HepG2 (cell line): ENCODE data around the gene KAZALD1. TPM values are rescaled to one million over a fixed set of nuclear protein-coding genes. Genes with fewer than 3 reads are reported as not detected.

ENCODE experiments used
- ARID5B ChIP-seq: IDR thresholded peaks from 2 replicates; pipeline ENCODE4 v1.4.0; 2020; ENCODE audit warnings: mild to moderate bottlenecking, missing genetic modification reagents
- CREM ChIP-seq, 2 experiments: sonication (generic) in 1 of 2; formaldehyde crosslinking in 1 of 2; IDR thresholded peaks; 2 replicates each; pipeline versions ENCODE4 v1.4.0 to v1.6.1; 2016 to 2020; ENCODE audit warnings: antibody characterized with exemption in 1 of 2, mild to moderate bottlenecking in 1 of 2, missing genetic modification reagents in 1 of 2
- ETV6 ChIP-seq: sonication (generic); formaldehyde crosslinking; conservative IDR thresholded peaks from 2 replicates; pipeline ENCODE4 v1.4.0; 2020; ENCODE audit warnings: missing genetic modification reagents
- GMEB2 ChIP-seq: IDR thresholded peaks from 2 replicates; pipeline ENCODE4 v1.6.1; 2016; ENCODE audit warnings: missing biosample characterization, missing genetic modification reagents, low read depth
- HNF4A ChIP-seq: sonication (generic); formaldehyde crosslinking; IDR thresholded peaks from 2 replicates; pipeline ENCODE4 v1.4.0; 2020; ENCODE audit warnings: missing genetic modification reagents
- HOXA7 ChIP-seq: sonication (generic); formaldehyde crosslinking; IDR thresholded peaks from 2 replicates; pipeline ENCODE4 v1.8.1; 2022; ENCODE audit warnings: mild to moderate bottlenecking, missing genetic modification reagents, moderate library complexity
- MTF1 ChIP-seq: sonication (generic); formaldehyde crosslinking; IDR thresholded peaks from 2 replicates; pipeline ENCODE4 v1.5.0; 2020; ENCODE audit warnings: missing genetic modification reagents
- NFKB2 ChIP-seq: sonication (generic); formaldehyde crosslinking; IDR thresholded peaks from 2 replicates; pipeline ENCODE4 v1.4.0; 2020; ENCODE audit warnings: missing genetic modification reagents, borderline replicate concordance
- PHF21A ChIP-seq: sonication (generic); formaldehyde crosslinking; IDR thresholded peaks from 2 replicates; pipeline ENCODE4 v1.5.0; 2020; ENCODE audit warnings: mild to moderate bottlenecking, missing genetic modification reagents
- PHF8 ChIP-seq: sonication (generic); formaldehyde crosslinking; IDR thresholded peaks from 2 replicates; pipeline ENCODE4 v1.5.0; 2020; ENCODE audit warnings: missing genetic modification reagents
- RFX3 ChIP-seq: IDR thresholded peaks from 2 replicates; pipeline ENCODE4 v1.6.1; 2016; ENCODE audit warnings: missing biosample characterization, missing genetic modification reagents
- SMYD3 ChIP-seq: sonication (generic); formaldehyde crosslinking; IDR thresholded peaks from 2 replicates; pipeline ENCODE4 v1.8.1; 2023; ENCODE audit warnings: mild to moderate bottlenecking, missing genetic modification reagents
- SOX6 ChIP-seq, 2 experiments: fragments of 450-650 bp in 1 of 2; sonication (generic) in 1 of 2; formaldehyde crosslinking in 1 of 2; IDR thresholded peaks; 2 replicates each; pipeline versions ENCODE4 v1.4.0 to v1.6.1; 2017 to 2020; ENCODE audit warnings: antibody characterized with exemption in 1 of 2, mild to moderate bottlenecking in 1 of 2, missing genetic modification reagents in 1 of 2
- ZNF235 ChIP-seq: sonication (generic); formaldehyde crosslinking; IDR thresholded peaks from 2 replicates; pipeline ENCODE4 v1.8.1; 2023; ENCODE audit warnings: mild to moderate bottlenecking, missing genetic modification reagents, borderline replicate concordance
- ZNF362 ChIP-seq: sonication (generic); formaldehyde crosslinking; IDR thresholded peaks from 2 replicates; pipeline ENCODE4 v1.4.0; 2020; ENCODE audit warnings: missing genetic modification reagents, mild to moderate bottlenecking, borderline replicate concordance
- polyA plus RNA-seq, 8 experiments: library from polyadenylated mRNA; depleted of rRNA in 3 of 8; stranded (reverse) in 7 of 8; unstranded in 1 of 8; fragments of >200 nt; fragmentation: Illumina TruSeq in 4 of 8; extraction: Trizol in 4 of 8; gene quantifications; 2 replicates each; pipeline versions ENCODE4 v1.2.1 to v1.2.3, GENCODE V29; 2011 to 2016; ENCODE audit warnings: low read depth in 4 of 8, missing spikeins in 1 of 8, mixed read lengths in 1 of 8; ENCODE audit not compliant: insufficient read depth in 1 of 8
- total RNA-seq, 5 experiments: library from RNA; depleted of rRNA; stranded (reverse); fragments of >200 nt; fragmentation: Illumina TruSeq; extraction: Trizol; gene quantifications; 2 replicates each; pipeline ENCODE4 v1.2.3, GENCODE V29; 2016; ENCODE audit warnings: low read depth in 1 of 5
- TF ChIP-seq, protein P1 (sequence below): IDR thresholded peaks from 2 replicates; pipeline ENCODE4 v1.6.1; 2012; ENCODE audit warnings: low read depth, low read length, improper control_type of control experiment

Gene KAZALD1
- total and polyA plus RNA-seq, 2 of the 13 experiments (the other 11 are each of a cell fraction or from before 2014, with no cell fraction given), result 16.7 to 27.7 TPM

GRCh38 chr10:101112799-101113594 is 51.2 kb downstream of the KAZALD1 start (continued):
- TF ChIP-seq NFKB2 (0 out of 2 replicates have a peak, but pooled peaks have one; percentile 45), ETV6 (no peak), SMYD3 (CRISPR knock-in tag) (no peak; the same call in 1 of the 2 replicates), PHF21A (peak; percentile 70; the same call in 1 of the 2 replicates), MTF1 (no peak), SOX6 (IDR thresholded peaks at IDR 0.05) (no peak), SOX6 (CRISPR knock-in tag; IDR thresholded peaks at IDR 0.05) (peak; percentile 77), PHF8 (CRISPR knock-in tag) (no peak), ARID5B (CRISPR knock-in tag) (peak; percentile 82), CREM (IDR thresholded peaks at IDR 0.05) (peak; percentile 68), CREM (CRISPR knock-in tag; IDR thresholded peaks at IDR 0.05) (no peak), GMEB2 (CRISPR knock-in tag) (no peak), ZNF235 (CRISPR knock-in tag) (no peak), HOXA7 (CRISPR knock-in tag) (no peak), HNF4A (CRISPR knock-in tag) (peak; percentile 89), ZNF362 (CRISPR knock-in tag) (peak; percentile 96), RFX3 (CRISPR knock-in tag) (no peak)
- TF ChIP-seq, protein P1, sequence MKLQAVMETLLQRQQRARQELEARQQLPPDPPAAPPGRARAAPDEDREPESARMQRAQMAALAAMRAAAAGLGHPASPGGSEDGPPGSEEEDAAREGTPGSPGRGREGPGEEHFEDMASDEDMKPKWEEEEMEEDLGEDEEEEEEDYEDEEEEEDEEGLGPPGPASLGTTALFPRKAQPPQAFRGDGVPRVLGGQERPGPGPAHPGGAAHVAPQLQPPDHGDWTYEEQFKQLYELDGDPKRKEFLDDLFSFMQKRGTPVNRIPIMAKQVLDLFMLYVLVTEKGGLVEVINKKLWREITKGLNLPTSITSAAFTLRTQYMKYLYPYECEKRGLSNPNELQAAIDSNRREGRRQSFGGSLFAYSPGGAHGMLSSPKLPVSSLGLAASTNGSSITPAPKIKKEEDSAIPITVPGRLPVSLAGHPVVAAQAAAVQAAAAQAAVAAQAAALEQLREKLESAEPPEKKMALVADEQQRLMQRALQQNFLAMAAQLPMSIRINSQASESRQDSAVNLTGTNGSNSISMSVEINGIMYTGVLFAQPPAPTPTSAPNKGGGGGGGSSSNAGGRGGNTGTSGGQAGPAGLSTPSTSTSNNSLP, result no peak
